NCI-H446 (cell line): Measurements from ENCODE around the gene PARD3B.

Experiments used
- DNase-seq, 2 experiments: peaks; one replicate each; lab custom pipeline; 2025; lab: John Stamatoyannopoulos, UW

PARD3B gene

GRCh38 chr2:204696124-204696523 lies 150.8 kb downstream of the PARD3B start:
- no peak for DNase-seq

GRCh38 chr2:204705243-204705932 lies 160.1 kb downstream of the PARD3B start:
- DNase-seq = no peak

DNA sequence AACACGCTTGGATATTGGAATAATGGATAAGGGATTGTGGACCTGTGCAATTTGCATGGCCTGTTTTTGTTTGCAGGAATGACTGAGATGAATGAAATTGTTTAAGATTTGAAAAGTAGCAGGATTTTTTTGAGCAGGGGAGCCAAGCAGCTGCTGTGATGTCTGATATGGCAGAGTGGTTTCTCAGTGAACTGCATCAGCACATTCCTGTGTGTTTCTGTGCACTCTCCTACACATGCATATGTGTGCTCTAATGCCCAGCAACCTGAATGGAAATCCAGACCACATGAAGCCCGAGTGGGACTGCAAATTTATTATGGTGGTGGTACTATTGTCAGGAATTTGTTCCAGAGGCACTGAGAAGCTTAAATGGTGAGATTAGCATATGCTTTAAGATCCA lies 161.7 kb downstream of the PARD3B start:
- DNase-seq = no peak

- DNase-seq = no peak
These were observed 167.9 kb downstream of the PARD3B start for GRCh38 chr2:204713211-204713610.

DNA sequence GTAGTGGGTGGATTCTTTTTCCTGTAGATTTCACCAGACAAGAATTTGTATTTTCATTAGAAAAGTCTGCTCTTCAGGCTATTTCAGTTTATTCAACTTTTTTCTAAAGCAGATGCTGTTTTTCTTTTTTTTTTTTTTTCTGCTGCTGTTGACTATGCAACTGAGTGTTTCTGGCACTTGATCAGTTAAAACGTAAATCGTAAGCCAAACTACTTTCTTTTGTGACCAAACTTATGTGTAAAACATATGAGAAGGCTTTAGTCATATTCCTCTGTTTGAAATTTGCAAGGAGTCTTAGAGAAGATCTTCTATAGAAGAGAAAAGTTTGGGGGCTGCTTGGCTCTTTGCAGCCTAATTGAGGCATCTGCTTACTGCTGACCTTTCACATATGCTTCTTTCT lies 170.1 kb downstream of the PARD3B start:
- DNase-seq = no peak

- no peak for DNase-seq
These were observed 172.3 kb downstream of the PARD3B start for GRCh38 chr2:204717591-204717990.

- no peak for DNase-seq
These were observed 173.3 kb downstream of the PARD3B start for GRCh38 chr2:204718607-204719006.

- DNase-seq = no peak
These were observed 175.6 kb downstream of the PARD3B start for GRCh38 chr2:204720874-204721273.

DNA sequence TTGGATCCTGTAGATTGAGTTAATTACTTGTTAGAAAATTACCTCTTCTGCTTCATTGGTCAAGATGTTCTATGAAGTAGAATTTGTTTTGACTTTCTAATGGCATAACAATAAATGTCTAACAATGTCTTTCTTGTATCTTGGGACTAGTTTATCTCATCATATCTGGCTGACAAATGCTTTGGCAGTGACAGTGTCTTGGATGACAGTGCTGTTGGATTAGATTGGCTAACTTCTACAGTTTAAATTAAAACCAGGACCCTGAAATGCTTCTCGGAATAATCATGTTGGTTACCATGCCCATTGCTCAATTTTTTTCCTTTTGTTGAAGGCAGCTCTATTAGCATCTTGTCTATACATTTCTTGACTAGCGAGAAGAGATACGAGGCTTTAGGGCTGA lies 176.9 kb downstream of the PARD3B start:
- no peak for DNase-seq

DNA sequence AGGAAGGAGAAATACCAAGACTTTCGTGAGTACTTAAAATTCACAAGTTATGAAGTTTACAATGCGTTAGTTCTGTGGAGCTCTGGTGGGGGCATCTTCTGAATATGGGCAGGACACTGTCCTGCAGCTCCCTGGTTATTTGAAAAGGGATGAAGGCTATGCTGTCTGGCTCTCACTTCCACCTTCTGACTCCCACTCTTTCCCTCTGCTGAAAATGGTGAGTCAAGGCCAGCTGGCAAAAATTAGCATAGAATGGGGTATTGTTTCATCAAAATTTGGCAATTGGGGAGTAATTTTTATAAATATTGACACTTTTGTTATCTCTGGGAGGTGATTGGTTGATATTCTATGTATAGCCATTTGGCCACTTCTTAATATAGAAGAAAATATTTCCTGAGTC lies 177.4 kb downstream of the PARD3B start:
- DNase-seq = no peak

GRCh38 chr2:204725693-204726360 lies 180.6 kb downstream of the PARD3B start:
- DNase-seq = no peak

GRCh38 chr2:204726831-204727230 lies 181.6 kb downstream of the PARD3B start:
- DNase-seq = no peak

GRCh38 chr2:204727368-204727767 lies 182.1 kb downstream of the PARD3B start:
- peak in 1 of 2 experiments; percentile 3 for DNase-seq

DNA sequence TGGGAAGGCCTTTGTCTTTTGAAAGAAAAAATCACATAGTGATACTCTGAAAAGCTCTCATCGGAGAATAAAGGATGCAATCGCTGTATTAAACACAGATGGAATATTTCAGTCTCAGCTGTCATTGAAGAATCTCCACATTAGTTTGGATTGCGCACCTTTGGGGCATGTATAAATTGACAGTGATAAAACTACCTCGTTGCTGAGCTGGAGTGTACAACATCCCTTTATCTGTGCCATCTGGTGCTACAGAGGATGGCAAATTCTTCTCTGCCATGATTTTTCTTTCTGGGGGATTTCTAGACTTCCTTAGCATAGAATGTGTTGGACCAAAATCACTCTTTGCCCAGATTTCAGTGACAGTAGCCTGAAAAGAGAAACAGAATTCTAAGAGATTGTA lies 185.3 kb downstream of the PARD3B start:
- no peak for DNase-seq

- DNase-seq = no peak
These were observed 186.7 kb downstream of the PARD3B start for GRCh38 chr2:204732019-204732418.

DNA sequence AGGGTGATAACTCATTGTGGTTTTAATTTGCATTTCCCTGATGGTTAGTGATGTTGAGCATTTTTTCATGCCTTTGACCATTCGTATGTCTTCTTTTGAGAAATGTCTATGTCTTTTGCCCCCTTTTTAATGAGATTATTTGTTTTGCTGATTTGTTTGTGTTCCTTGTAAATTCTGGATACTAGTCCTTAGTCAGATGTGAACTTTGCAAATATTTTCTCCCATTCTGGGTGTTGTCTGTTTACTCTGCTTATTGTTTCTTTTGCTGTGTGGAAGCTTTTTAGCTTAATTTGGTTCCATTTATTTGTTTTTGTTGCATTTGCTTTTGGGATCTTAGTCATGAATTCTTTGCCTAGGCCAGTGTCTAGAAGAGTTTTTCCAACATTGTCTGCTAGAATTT lies 192.0 kb downstream of the PARD3B start:
- DNase-seq = no peak

- DNase-seq = no peak
These were observed 193.4 kb downstream of the PARD3B start for GRCh38 chr2:204738721-204739120.

DNA sequence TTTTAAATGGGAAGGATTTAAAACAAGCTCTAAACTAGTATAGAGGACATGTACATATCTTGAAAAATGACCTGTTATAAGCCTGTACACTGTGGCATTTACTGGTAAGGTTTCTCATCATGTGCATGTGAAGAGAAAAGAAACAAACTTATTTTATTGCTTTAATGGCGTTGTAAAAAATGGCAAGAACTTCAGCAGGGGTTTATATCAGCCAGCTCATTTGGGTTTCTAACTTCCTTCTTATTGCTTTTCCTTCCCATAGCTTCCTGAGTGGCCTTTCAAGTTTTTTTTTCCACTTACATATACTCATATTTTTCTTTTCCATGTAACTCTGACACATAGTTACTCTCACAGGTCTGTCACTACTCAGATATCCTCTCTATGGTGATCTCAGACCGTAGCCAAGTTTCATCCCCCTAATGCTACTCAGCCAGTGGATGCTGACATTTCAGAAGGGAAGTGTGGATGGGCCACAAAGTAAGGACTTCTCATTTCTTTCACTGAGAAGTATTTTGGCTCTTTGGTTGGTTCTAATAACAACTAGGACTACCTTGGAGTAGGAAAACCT lies 198.2 kb downstream of the PARD3B start:
- DNase-seq = no peak

GRCh38 chr2:204744506-204744905 lies 199.2 kb downstream of the PARD3B start:
- no peak for DNase-seq

DNA sequence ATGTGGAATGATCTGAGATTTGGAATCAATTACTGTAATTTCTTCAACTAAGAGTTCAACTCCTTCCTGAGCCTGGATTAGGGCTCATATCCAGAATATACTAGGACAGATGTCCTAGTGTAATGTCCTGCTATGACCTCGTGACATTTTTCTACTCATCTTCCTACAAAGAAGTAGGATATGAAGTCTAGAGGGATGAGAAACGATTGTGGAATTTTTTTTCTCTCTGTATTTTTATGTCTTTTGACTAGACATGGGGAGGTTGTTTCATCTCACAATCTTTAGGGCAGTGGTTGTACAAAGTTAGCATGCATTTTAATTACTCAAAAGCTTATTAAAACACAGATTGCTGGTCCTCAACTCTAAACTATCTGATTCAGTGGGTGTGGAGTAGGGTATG lies 203.0 kb downstream of the PARD3B start:
- no peak for DNase-seq

DNA sequence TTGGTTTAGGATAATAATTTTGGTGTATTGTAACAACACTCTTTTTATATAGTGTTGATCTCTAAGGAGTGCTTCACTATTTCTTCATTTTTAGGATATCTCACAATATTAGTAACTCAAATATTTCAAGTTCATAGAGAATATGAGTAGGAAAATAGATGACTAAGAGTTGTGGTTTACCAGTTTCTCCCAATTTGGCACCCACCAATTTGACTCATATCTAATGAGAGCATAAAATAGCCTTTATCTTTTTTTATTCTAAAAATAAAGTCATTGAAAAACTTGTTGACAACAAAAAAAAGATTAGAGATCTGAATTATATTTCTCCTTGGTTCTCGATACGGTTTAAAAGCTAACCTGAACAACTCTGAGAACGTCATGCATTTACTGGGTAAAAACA lies 204.0 kb downstream of the PARD3B start:
- no peak for DNase-seq

DNA sequence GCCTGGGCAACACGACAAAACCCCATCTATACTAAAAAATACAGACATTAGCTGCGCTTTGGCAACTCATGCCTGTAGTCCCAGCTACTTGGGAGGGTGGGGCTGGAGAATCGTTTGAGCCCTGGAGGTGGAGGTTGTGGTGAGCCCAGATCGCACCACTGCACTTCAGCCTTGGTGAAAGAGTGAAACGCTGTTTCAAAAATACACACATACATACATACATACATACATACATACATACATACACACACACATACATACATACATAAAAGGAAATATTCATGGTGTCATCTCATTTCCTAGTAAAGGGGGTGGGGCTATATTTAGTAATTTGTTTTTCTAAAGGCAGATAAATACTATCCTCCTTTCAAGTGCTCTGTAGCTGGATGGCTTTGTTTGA lies 205.1 kb downstream of the PARD3B start:
- DNase-seq = no peak

DNA sequence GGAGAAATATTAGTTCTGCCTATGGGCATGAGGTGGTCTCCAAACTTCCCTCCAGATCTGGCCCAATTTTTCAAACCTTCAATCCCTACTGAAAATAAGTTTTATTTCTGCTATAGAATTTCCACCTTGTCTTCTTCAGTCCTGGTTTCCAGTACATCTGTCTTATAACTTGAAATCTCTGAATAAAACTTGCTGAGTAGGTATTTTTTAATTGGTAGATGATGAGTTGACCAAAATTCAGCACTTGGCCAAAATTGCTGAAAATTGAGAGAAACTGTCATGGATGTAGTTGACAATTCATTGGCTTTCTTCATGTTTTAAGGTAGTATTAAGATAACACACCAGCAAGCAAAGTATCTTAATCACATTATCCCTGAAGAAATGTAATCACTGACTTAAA lies 206.2 kb downstream of the PARD3B start:
- DNase-seq = no peak

GRCh38 chr2:204753841-204754240 lies 208.6 kb downstream of the PARD3B start:
- no peak for DNase-seq
